ENCODE measurements around the gene RAB17.

Gene RAB17

DNA sequence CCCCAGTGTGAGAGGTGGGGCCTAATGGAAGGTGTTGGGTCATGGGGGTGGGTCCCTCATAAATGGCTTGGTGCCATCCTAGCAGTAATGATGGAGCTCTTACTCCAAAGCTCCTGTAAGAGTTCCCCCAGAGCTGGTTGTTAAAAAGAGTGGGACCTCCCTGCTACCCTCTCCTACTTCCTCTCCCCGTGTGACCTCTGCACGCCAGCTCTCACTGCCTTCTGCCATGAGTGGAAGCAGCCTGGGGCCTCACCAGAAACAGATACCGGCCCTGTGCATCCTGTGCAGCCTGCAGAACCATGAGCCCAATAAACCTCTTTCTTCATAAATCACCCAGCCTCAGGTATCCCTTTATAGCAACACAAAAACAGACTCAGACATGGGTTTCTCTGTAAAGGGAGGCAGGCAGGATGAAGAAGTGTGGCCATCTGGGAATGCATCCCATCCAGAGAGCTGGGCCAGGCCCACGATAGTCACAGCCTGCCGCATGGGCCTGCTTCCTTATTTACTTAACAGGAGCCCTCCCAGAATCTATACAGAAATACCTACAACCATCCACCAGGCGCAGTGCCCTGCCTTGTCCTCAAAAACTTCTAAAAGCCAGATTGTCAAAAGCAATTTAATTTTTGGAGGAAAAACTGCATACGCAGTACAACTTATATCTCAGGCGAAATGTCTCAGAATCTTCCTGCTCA lies 16.7 kb downstream of the RAB17 start:
- peaks cover 38 to 58% of the 10 kb centered on the region in 2 donors for H3K27me3 Mint-ChIP-seq
- ATAC-seq (replicated peaks) = no peak
- no peak for DNase-seq
- H3K9me3 Mint-ChIP-seq = no peaks in the 10 kb centered on the region
- H3K4me1 Mint-ChIP-seq (ENCODE audit: low read depth in 2 of 2) = peaks cover 3 to 6% of the 10 kb centered on the region in 2 donors
- no peaks in the 10 kb centered on the region for H3K36me3 Mint-ChIP-seq (ENCODE audit: insufficient read depth)
- H3K4me3 Mint-ChIP-seq = no peak overlapping the region
- H3K27ac Mint-ChIP-seq = no peak overlapping the region

- peaks cover 3 to 6% of the 10 kb centered on the region in 2 donors for H3K4me1 Mint-ChIP-seq (ENCODE audit: low read depth in 2 of 2)
- DNase-seq (no peak), ATAC-seq (replicated peaks) (no peak)
- H3K27me3 Mint-ChIP-seq = peaks cover 41 to 65% of the 10 kb centered on the region in 2 donors
- H3K27ac Mint-ChIP-seq = no peak overlapping the region
- H3K9me3 Mint-ChIP-seq = no peaks in the 10 kb centered on the region
- no peaks in the 10 kb centered on the region for H3K36me3 Mint-ChIP-seq (ENCODE audit: insufficient read depth)
- no peak overlapping the region for H3K4me3 Mint-ChIP-seq
Measured at GRCh38 chr2:237572742-237573101, 17.8 kb downstream of the RAB17 start.

DNA sequence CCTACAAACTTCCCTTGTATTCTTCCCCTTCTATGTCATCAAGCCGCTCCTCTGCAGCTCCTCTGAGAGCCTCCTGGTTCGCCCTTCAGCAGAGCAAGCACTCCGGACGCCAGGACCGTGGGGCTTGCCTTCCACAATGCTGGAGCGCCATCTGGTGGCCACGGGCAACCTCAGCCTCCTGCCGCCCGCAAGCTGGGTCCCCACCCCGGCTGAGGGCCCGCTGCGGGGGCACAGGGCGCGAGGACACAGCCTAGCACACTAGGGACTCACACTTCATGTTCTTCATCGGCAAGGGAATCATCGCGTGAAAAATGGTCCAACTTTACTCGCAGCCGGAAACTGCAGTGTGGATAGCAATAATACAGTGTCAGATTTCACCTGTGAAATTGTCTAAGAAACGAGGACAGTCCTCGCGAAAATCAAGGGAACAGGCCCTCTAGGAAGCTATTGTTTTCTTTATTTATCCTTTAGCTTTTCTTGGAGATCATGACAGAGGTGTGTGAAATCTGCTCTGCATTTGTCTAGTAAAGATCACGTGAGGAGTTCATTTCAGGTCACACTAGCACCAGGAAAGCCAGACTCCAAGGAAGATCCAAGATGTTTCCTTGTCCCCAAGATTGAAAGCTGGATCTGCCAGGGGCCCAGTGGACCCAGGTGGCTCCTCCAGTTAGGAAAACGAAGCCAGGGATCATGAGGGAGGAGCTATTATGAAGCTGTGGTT lies 18.4 kb downstream of the RAB17 start:
- Mint-ChIP-seq H3K27ac (no peak overlapping the region), H3K9me3 (no peaks in the 10 kb centered on the region), H3K27me3 (peaks cover 36 to 64% of the 10 kb centered on the region in 2 donors), H3K36me3 (ENCODE audit: insufficient read depth) (no peaks in the 10 kb centered on the region), H3K4me3 (no peak overlapping the region), H3K4me1 (ENCODE audit: low read depth in 2 of 2) (peaks cover 3 to 6% of the 10 kb centered on the region in 2 donors)
- peak; percentile 99 for ATAC-seq (replicated peaks)
- peak; percentile 77 to 82 (median 81) for DNase-seq

- Mint-ChIP-seq H3K4me1 (ENCODE audit: low read depth in 2 of 2) (peaks cover 3 to 6% of the 10 kb centered on the region in 2 donors), H3K27me3 (peaks cover 30 to 57% of the 10 kb centered on the region in 2 donors), H3K27ac (no peak overlapping the region), H3K36me3 (ENCODE audit: insufficient read depth) (no peaks in the 10 kb centered on the region), H3K4me3 (no peak overlapping the region), H3K9me3 (no peaks in the 10 kb centered on the region)
- ATAC-seq (replicated peaks) (no peak), DNase-seq (no peak)
Measured at GRCh38 chr2:237571551-237571950, 19.0 kb downstream of the RAB17 start.

- H3K4me3 Mint-ChIP-seq = no peak overlapping the region
- no peaks in the 10 kb centered on the region for H3K9me3 Mint-ChIP-seq
- ATAC-seq (replicated peaks) = no peak
- no peaks in the 10 kb centered on the region for H3K36me3 Mint-ChIP-seq (ENCODE audit: insufficient read depth)
- no peak for DNase-seq
- peaks cover 3 to 6% of the 10 kb centered on the region in 2 donors for H3K4me1 Mint-ChIP-seq (ENCODE audit: low read depth in 2 of 2)
- H3K27ac Mint-ChIP-seq = no peak overlapping the region
- H3K27me3 Mint-ChIP-seq = peaks cover 24 to 50% of the 10 kb centered on the region in 2 donors
Measured at GRCh38 chr2:237570776-237571335, 19.7 kb downstream of the RAB17 start.

- Mint-ChIP-seq H3K36me3 (ENCODE audit: insufficient read depth) (no peaks in the 10 kb centered on the region), H3K4me3 (no peak overlapping the region), H3K27ac (no peak overlapping the region), H3K4me1 (ENCODE audit: low read depth in 2 of 2) (peaks cover 3 to 6% of the 10 kb centered on the region in 2 donors), H3K9me3 (no peaks in the 10 kb centered on the region), H3K27me3 (peaks cover 24 to 41% of the 10 kb centered on the region in 2 donors)
- ATAC-seq (replicated peaks) = no peak
- no peak for DNase-seq
Measured at GRCh38 chr2:237569896-237570295, 20.6 kb downstream of the RAB17 start.

DNA sequence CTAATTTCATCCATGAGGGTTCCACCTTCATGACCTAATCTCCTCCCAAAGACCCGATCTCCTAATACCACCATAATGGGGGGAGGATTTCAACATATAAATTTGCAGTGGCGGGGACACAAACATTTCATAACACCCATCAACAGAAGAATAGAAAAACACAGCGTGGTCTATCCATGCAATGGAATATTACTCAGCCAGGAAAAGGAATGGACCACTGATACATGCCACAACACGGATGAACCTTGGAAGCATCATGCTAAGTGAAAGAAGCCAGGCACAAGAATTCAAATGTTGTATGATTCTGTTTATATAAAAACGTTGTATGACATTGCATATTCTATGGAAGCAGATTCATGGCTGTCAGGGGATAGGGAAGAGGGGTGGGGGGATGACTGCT lies 21.5 kb downstream of the RAB17 start:
- Mint-ChIP-seq H3K4me1 (ENCODE audit: low read depth in 2 of 2) (peaks cover 3 to 6% of the 10 kb centered on the region in 2 donors), H3K36me3 (ENCODE audit: insufficient read depth) (no peaks in the 10 kb centered on the region), H3K27ac (no peak overlapping the region), H3K27me3 (peaks cover 17 to 38% of the 10 kb centered on the region in 2 donors), H3K9me3 (no peaks in the 10 kb centered on the region), H3K4me3 (no peak overlapping the region)
- no peak for ATAC-seq (replicated peaks)
- no peak for DNase-seq

GRCh38 chr2:237568121-237568660 lies 22.3 kb downstream of the RAB17 start:
- Mint-ChIP-seq H3K36me3 (ENCODE audit: insufficient read depth) (no peaks in the 10 kb centered on the region), H3K27me3 (peaks cover 18 to 46% of the 10 kb centered on the region in 2 donors), H3K27ac (no peak overlapping the region), H3K9me3 (no peaks in the 10 kb centered on the region), H3K4me1 (ENCODE audit: low read depth in 2 of 2) (peaks cover 3 to 6% of the 10 kb centered on the region in 2 donors), H3K4me3 (no peak overlapping the region)
- DNase-seq (no peak), ATAC-seq (replicated peaks) (no peak)

- DNase-seq = no peak
- H3K4me1 Mint-ChIP-seq (ENCODE audit: low read depth in 2 of 2) = peaks cover 3 to 6% of the 10 kb centered on the region in 2 donors
- no peaks in the 10 kb centered on the region for H3K36me3 Mint-ChIP-seq (ENCODE audit: insufficient read depth)
- H3K27me3 Mint-ChIP-seq = peaks cover 18 to 52% of the 10 kb centered on the region in 2 donors
- ATAC-seq (replicated peaks) = no peak
- H3K4me3 Mint-ChIP-seq = no peak overlapping the region
- no peak overlapping the region for H3K27ac Mint-ChIP-seq
- no peaks in the 10 kb centered on the region for H3K9me3 Mint-ChIP-seq
Measured at GRCh38 chr2:237567276-237568029, 23.1 kb downstream of the RAB17 start.

GRCh38 chr2:237566401-237567235 lies 23.9 kb downstream of the RAB17 start, which contains the start of gene PRLH:
Gene PRLH (plus strand): TSS chr2:237566574. CDS start chr2:237566574, 0 bp downstream.
- H3K27ac Mint-ChIP-seq = no peak within 1 kb of the TSS
- ATAC-seq (replicated peaks) (no peak), DNase-seq (no peak)
- H3K27me3 Mint-ChIP-seq = peaks cover 18 to 52% of the 10 kb centered on the region in 2 donors
- H3K4me1 Mint-ChIP-seq (ENCODE audit: low read depth in 2 of 2) = no peaks in the 10 kb centered on the region
- H3K4me3 Mint-ChIP-seq = no peak within 1 kb of the TSS
- H3K36me3 Mint-ChIP-seq (ENCODE audit: insufficient read depth) = no peaks in the 10 kb centered on the region
- H3K9me3 Mint-ChIP-seq = no peaks in the 10 kb centered on the region

DNA sequence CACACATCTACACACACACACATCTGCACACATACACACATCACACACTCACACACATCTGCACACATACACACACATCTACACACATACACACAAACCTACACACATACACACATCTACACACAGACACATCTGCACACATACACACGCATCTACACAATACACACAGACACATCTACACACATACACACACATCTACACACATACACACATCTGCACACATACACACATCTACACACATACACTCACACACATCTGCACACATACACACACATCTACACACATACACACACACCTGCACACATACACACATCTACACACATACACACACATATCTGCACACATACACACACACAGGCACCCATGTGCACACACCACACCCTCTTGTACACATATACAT lies 24.6 kb downstream of the RAB17 start:
- no peak overlapping the region for H3K4me3 Mint-ChIP-seq
- H3K27me3 Mint-ChIP-seq = peaks cover 18 to 52% of the 10 kb centered on the region in 2 donors
- no peak for DNase-seq
- ATAC-seq (replicated peaks) = no peak
- no peaks in the 10 kb centered on the region for H3K9me3 Mint-ChIP-seq
- H3K4me1 Mint-ChIP-seq (ENCODE audit: low read depth in 2 of 2) = no peaks in the 10 kb centered on the region
- H3K27ac Mint-ChIP-seq = no peak overlapping the region
- H3K36me3 Mint-ChIP-seq (ENCODE audit: insufficient read depth) = no peaks in the 10 kb centered on the region

GRCh38 chr2:237564526-237565131 lies 25.9 kb downstream of the RAB17 start:
- DNase-seq (no peak), ATAC-seq (replicated peaks) (no peak)
- H3K9me3 Mint-ChIP-seq = no peaks in the 10 kb centered on the region
- H3K27ac Mint-ChIP-seq = no peak overlapping the region
- no peaks in the 10 kb centered on the region for H3K36me3 Mint-ChIP-seq (ENCODE audit: insufficient read depth)
- no peak overlapping the region for H3K4me3 Mint-ChIP-seq
- H3K4me1 Mint-ChIP-seq (ENCODE audit: low read depth in 2 of 2) = no peaks in the 10 kb centered on the region
- peaks cover 21 to 48% of the 10 kb centered on the region in 2 donors for H3K27me3 Mint-ChIP-seq
